Measurements from ENCODE around the gene RNF223.

DNA sequence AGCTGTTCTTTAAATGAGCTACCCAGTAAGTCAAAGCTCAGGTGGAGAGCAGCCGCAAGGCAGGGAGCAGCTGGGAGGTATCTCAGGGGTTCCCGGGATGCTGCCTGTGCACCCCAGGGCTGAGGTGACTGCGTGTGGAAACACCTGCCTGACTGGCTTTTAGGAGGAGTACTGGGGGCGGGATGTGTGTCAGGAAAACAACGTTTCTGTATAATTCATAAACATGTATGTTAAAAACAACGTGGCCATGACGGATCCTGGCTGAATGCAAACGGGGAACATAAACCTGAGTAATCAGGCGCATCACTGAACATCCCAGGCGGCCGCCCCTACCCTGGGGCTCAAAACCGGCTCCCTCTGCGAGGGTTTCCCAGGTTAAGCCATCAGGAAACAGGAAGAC is 40.3 kb upstream of the RNF223 start:
- TF ChIP-seq POLR2AphosphoS5 (IDR thresholded peaks at IDR 0.05; ENCODE audit: low read depth, low read length) (no peak), RAD21 (IDR thresholded peaks at IDR 0.05; ENCODE audit: low read depth) (no peak), YY1 (IDR thresholded peaks at IDR 0.05; ENCODE audit: extremely low read depth, insufficient replicate concordance, low read depth, low read length) (no peak), TCF7L2 (IDR thresholded peaks at IDR 0.05; ENCODE audit: borderline replicate concordance, extremely low read depth, insufficient read depth, insufficient read length) (no peak), ZFX (IDR thresholded peaks at IDR 0.05) (no peak)
